Ishikawa (cell line): Measurements from ENCODE around the gene SBNO1.

Experiments
- CEBPB ChIP-seq: IDR thresholded peaks from 2 replicates; pipeline ENCODE4 v1.6.1; 2012
- CREB1 ChIP-seq: IDR thresholded peaks from 2 replicates; pipeline ENCODE4 v1.6.1; 2012; ENCODE audit warnings: low read depth
- EGR1 ChIP-seq: IDR thresholded peaks from 2 replicates; pipeline ENCODE4 v1.6.1; 2012
- EP300 ChIP-seq: IDR thresholded peaks from 2 replicates; pipeline ENCODE4 v1.6.1; 2012; ENCODE audit warnings: borderline replicate concordance
- FOXM1 ChIP-seq: IDR thresholded peaks from 2 replicates; pipeline ENCODE4 v1.6.1; 2012; ENCODE audit warnings: low read depth, borderline replicate concordance
- MAX ChIP-seq: IDR thresholded peaks from 2 replicates; pipeline ENCODE4 v1.6.1; 2012
- RAD21 ChIP-seq: IDR thresholded peaks from 2 replicates; pipeline ENCODE4 v1.6.1; 2012; ENCODE audit warnings: low read depth
- REST ChIP-seq: IDR thresholded peaks from 2 replicates; pipeline ENCODE4 v1.6.1; 2012; ENCODE audit warnings: low read depth, mild to moderate bottlenecking
- TAF1 ChIP-seq: IDR thresholded peaks from 2 replicates; pipeline ENCODE4 v1.6.1; 2012; ENCODE audit warnings: low read depth, mild to moderate bottlenecking
- TCF12 ChIP-seq: IDR thresholded peaks from 2 replicates; pipeline ENCODE4 v1.6.1; 2012; ENCODE audit warnings: low read depth
- TEAD4 ChIP-seq: IDR thresholded peaks from 2 replicates; pipeline ENCODE4 v1.6.1; 2012
- YY1 ChIP-seq: IDR thresholded peaks from 2 replicates; pipeline ENCODE4 v1.6.1; 2012; ENCODE audit warnings: low read depth
- TF ChIP-seq, protein P1 (sequence below): IDR thresholded peaks from 2 replicates; pipeline ENCODE4 v1.6.1; 2012

DNA sequence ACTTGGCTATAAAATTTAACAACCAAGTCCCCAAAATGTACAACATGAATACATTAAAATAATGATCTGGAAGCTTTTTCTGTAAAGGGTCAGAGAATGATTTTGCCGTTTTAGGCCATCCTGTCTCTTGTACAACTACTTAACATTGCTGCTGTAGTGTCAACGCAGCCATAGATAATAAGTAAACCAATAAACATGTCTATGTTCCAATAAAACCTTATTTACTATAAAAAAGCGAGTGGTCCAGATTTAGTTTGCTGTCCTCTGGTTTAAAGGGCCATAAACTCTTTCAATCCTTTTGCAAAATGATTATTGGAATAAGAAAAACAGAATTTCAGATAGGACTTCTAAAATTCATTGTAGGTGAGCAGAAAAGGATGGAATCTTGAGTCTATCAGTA, 29.2 kb downstream of the SBNO1 start:
- TF ChIP-seq TEAD4 = no peak
- no peak for TF ChIP-seq CEBPB
- TF ChIP-seq EP300 = no peak
- no peak for TF ChIP-seq TCF12
- no peak for TF ChIP-seq CREB1
- TF ChIP-seq FOXM1 = no peak
- no peak for TF ChIP-seq TAF1
- TF ChIP-seq REST = no peak
- no peak for TF ChIP-seq EGR1
- TF ChIP-seq YY1 = no peak
- no peak for TF ChIP-seq MAX
- no peak for TF ChIP-seq RAD21
- TF ChIP-seq, protein P1, sequence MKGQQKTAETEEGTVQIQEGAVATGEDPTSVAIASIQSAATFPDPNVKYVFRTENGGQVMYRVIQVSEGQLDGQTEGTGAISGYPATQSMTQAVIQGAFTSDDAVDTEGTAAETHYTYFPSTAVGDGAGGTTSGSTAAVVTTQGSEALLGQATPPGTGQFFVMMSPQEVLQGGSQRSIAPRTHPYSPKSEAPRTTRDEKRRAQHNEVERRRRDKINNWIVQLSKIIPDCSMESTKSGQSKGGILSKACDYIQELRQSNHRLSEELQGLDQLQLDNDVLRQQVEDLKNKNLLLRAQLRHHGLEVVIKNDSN = no peak
